HG03354 (cell line): Measurements from ENCODE around the gene ARHGEF40.

Source experiments
- ATAC-seq: cut with Tn5 transposase; IDR thresholded peaks from one replicate; pipeline ENCODE4 v1.9.1; 2021; ENCODE audit warnings: mild to moderate bottlenecking; ENCODE audit not compliant: unreplicated experiment, poor library complexity, severe bottlenecking

ARHGEF40 gene

DNA sequence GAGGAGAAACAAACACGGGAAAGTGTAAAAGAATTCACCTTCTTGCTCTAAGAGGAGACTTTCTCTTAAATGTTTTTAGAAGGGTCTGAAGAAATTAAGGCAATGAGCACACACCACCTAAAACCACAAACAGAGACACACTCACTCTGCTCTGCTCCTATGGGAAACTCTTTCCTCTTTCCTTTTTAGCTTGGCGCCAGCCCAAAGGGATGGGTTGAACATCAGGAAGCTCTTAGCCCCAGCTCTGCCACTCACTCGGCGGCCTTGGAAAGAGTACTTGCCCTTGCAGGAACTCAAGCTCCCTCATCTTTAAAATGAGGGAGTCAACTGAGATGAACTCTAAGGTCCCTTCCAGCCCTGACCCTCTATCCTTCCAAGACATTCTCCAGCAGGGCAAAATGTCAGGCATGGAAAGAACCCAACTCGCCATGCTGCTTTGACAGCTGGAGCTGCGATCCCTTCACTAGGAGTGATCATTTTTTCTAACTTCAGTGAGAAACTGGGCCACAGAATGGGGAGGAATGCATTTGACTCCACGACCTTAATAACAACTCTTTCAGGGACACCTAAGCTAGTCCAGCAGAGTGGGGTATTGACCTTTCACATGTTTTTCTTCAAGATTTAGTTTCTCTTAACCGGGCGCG, 13.5 kb upstream of the ARHGEF40 start:
- ATAC-seq: no peak

DNA sequence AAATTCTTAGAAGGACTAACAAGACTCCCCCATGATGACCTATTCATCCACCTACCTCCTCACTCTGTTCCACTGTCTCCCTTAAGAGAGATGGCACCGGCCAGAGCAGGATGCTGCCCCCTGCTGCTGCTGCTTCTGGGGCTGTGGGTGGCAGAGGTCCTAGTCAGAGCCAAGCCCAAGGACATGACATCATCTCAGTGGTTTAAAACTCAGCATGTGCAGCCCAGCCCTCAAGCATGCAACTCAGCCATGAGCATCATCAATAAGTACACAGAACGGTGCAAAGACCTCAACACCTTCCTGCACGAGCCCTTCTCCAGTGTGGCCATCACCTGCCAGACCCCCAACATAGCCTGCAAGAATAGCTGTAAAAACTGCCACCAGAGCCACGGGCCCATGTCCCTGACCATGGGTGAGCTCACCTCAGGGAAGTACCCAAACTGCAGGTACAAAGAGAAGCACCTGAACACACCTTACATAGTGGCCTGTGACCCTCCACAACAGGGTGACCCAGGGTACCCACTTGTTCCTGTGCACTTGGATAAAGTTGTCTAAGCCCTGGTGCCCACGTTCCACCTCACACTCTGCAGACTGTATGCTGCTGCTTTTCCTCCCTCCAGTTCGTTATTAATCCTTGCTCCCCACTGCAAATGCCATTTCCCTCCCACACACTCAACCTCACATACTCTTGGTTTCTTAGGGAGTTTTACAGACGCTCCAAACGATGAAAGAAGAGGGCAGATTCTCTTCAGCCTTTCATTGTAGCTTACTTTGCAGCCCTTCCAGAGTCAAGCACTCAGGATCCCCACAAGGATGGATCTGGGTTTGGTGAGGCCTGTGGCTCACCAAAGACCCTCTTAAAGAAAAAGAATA, 12.1 kb upstream of the ARHGEF40 start, which contains the start of gene RNASE8:
Gene RNASE8 (plus strand): TSS at position 20 of the 873 bp plus-strand sequence. CDS start 71 bp downstream, at position 91.
- ATAC-seq: no peak

DNA sequence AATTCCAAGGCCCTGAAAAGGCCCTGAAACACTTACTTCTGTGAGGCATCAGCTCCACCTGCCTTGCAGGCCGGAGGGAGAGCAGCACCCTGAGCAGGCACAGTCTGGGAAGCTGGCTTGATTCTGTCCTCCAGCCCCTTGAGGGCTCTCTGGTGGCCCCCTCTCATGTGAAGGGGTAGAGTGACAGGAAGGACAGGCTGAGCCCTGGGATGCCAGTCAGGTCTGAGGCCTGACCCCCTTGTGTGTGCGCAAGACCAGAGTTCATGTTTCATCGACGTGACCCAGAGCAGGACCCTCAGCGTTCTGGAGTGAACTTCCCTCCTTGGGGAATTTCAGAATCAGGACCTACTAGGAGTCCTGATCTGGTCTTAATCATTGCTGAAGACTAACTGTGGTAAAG, 11.2 kb upstream of the ARHGEF40 start:
- ATAC-seq: no peak

DNA sequence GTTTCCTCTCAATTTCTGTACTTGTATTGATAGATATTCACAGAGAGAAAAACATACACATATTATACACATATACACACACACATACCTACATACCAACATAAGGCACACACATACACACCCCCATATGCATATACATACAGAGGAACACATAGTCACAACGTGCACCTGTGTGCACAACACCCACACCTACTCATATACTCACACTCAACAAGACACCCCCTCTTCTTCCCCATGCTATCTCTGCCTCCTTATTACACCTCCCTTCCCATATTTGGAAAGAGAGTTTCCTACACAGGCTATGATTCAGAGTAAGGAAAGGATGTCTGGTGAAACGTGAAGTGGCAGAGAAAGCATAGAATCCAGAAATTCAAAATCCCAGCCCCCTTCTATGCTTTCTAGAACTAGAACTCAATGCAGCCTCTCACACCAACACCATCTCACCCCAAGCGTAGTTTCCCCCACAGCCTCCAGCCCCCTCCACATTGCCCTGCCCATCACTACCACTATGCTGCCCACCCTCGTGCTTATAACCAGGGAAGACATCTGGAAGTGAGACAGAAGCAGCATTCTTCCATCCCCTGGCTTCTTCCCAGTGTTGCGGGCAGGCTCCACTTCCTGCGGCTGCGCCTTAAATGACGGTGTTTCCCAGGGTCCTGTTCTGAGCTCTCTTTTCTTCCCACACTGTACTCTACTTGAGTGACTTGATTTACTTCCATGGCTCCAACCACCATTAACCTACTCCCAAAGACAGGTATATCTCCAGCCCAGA, 10.1 kb upstream of the ARHGEF40 start:
- ATAC-seq: no peak

DNA sequence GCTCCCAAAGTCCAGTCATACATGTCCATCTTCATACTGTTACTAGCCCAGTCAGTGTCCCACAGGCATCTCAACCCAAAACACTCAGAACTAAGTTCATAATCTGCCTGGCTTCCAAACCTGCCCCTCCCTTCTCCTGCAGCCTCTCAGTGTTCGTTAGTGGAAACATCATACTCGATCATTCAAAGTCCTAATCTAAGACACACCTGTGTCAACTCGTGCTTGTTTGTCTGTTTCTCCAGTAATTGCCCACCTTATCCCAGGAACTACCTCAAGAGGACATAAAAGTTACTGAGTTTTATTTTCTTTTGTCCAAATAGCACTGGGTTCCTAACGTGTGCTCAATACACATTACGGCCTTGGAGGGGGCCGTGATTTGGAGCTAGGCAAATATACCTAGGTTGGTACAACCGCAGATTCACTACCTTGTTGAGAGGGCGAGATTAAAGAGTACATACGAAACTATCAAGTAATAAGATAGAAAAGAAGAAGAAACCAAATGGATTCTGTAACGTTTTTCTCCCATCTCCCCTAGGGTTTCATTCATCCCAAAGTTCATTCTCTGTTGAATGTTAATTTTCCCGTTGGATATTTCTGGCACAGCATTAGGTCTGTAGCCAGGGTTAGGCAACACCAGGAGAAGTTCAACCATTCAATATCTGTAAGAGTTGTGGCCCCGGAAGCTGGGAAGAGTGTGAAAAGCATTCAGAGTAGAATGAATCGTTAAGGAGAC, 9.3 kb upstream of the ARHGEF40 start:
- ATAC-seq: no peak

DNA sequence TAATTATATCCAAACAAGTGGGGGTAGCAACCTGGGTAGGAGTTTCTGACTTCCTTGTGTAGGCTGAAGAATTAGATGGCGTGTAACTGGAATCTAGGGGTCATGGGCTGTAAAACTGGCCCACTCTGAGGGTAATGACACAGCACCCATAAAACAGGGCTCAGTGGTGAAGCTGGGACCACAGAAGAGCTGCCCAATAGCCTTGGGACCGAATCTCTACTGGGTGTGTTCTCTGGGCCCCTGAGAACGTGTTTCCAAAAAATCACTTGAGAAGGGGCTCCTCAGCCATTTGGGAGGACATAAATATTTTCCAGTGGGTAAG, 8.8 kb upstream of the ARHGEF40 start:
- ATAC-seq: no peak

DNA sequence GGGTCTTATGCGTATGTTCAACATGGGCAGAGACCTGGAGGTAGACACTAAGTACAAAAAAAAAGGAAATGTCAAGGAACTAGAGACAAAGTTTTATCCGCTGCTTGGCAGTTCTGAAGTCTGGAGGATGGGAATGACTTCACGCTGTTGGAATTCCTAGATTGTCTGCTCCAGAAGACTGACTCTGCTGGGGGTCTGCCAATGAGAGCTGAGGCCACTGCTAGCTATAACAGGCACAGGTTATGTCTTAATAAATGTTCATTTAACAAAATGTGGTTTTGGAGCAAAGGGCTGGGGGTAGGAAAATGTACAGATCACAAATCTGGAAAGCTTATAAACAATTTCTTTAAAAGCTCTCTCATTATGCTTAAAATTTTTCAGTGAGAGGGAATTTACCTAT, 6.6 kb upstream of the ARHGEF40 start:
- ATAC-seq: no peak

DNA sequence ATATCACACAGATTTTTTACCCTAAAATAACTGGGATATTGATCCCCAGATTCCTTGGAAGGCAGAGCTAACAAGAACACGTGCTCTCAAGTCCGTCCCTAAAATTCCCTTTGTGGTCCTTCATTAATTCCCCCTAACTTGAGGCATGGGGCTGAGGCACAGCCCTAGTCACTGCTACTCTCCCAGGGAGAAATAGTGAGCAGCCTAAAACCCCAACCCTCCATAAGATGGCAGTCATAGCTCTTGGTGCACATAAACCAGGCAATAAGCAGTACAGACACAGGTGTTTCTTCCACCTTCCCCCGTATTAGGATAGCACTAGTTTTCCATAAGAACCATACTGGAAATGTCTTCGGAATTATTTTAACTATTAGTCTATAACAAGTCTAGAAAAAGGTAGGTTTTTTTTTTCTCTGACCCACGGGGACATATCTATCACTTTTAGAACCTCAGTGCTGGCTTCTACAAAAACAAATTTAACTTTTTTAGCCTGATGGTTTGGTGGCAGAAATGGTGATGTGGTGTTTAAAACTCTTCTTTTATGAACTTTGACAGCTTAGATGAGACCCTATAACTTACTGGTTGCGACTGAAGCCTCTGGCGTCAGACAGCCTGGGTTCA, 3.1 kb upstream of the ARHGEF40 start:
- no peak for ATAC-seq

DNA sequence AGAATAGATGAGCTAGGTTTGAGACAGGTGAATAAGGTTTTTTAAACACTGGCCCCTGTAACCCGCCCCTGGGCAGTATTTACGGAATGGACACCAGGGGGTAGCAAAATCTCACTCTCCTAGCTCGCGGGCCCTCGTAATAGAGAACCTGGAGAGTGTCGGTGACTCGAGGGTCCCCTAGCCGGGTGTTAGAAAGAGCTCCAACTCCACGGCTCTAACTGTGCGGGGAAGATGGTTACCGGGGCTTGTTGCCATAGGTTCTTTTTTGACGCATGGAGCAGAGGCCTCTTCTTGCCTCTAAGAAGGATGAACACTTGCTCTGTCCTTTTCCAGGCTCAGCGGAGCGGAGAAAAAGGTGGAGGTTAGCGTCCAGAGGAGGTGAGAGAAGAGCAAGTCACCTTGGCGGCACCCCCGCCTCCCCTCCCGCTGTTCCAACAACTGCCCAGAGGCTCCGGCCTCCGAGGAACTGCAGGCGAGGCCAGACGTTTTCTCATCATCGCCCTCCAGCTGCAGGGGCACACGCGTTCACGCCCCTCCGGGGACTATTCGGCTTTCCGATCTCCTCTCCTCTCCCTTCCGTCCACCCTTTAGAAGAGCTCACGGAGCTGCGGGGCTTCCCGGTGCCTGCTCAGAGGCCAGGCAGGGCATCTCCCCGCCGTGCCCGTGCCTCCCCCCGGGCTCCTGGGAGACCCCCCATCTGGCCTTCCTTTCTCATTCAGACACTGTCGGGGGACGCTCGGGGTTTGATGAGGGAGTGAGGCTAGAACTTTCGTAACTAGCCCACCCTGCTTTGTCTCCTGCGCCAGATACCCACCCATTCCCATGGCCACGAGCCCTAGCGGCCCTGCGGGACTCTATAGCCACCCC, 1.4 kb upstream of the ARHGEF40 start:
- no peak for ATAC-seq

DNA sequence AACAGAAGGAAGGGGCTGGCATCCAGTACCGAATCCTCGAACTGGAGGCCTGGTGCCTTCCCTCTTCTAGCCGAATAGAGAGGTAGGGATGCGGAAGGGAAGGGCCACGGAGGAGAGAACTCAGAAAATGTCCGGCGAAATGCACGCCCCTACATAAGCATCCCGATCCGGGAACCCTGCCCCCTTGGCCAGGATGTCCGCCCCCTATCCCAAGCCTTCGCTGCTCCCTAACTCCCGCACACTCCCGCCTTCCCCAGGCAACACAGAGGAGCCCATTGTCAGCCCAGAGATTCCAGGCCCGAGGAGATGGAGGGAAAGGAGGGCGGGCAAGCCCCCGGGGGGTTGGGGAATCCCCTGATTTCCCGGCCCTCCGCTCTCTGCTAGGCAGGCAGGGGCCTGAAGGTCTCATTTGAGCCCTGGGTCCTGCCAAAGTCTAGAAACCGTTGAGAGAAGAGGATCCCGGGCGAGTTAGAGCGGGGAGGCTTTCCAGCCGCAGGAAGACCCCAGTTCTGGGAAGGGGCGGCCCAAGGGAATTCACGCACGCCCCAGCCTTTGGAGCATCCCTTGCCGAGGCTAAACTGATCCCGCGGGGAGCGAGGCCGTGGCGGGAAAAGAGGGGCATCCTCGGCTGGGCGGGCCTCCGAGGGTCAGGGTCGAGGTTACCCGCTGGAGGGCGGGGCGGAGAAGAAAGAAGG, 569 bp upstream of the ARHGEF40 start:
- no peak for ATAC-seq

DNA sequence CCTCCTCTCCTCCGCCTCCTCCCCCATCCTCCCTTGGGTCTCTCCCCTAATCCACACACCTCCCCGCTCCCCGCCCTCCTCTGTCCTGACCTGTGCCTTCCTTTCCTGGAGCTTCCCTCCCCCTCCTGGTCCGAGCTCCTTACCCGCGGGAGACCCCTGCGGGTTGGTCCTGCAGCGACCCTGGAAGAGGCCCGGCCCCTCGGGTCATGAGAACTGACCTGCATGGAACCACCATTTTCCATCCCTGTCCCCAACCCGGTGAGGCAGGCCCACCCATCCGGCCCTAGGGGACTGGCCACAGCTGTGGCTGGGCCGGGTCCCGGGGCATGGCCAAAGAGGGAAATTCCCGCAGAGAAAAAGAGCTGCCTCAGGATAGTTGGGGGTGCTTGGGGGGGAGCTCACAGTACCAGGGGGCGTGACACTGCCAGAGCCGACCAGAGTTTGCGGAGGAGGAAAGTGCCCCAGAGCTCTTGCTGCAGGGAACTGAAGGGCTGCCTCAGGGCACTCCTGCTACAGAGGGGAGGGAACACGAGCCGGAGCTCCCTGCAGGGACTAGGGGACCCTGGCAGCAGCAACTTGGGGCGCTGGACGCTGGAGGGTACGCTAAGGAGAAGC, 613 bp downstream of the ARHGEF40 start:
- peak; percentile 24 for ATAC-seq

DNA sequence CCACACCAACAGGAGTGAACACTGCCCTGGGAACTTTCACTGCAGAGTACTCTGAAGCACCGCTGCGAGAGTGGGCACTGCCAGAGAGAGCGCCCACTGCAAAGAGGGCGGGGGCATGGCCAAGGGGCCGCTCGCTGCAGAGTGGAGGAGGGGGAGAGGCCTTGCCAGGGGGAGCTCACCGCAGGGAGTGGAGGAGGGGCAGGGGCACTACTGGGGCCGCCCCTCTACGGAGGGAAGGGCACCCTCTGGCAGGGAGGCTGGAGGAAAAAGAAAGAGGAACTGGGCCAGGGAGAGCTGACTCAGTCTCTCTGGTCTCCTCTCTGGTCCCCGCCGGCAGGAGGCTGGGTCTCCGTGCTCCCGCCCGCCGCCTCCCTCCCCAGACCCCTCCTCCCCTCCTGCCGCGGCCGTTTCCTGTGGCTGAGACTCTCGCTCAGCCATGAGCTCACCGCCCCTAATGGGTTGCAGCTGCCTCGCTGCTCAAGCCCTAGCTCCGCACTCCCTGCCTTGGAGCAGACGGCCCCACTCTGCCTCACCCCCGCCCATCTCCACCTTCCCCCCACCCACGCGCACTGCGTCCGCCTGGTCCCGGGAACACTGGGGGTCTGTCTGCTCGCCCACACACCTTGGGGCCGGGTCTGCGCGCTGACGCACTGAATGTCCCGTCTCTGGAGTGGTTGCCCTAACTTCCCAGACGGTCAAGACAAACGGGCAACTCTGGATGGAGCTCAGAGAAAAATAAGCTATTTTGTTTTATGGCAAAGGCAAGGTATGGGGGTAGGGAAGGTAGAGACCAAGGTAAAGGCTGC, 1.3 kb downstream of the ARHGEF40 start:
- peak; percentile 73 for ATAC-seq

DNA sequence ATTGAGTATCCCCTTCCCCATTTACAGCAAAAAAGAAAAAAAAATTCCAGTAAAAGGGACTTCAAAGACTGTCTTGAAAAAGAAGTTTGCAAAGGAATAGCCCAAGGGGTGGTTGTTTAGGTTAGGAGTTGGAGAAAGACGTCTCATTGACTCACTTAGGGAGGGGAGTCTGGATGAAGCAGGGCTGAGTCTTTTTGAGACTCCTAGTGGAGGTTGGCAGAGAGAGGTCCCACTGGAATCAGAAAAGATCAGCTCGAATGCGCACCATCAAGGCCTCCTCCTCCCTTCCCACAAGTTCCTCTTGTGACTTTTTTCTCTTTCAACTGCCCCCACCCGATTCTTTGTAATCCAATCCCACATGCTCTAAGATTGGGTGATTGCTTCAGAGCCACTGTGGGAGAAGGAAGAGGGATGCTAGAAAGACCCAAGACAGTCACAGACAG, 1.9 kb downstream of the ARHGEF40 start:
- ATAC-seq: no peak

DNA sequence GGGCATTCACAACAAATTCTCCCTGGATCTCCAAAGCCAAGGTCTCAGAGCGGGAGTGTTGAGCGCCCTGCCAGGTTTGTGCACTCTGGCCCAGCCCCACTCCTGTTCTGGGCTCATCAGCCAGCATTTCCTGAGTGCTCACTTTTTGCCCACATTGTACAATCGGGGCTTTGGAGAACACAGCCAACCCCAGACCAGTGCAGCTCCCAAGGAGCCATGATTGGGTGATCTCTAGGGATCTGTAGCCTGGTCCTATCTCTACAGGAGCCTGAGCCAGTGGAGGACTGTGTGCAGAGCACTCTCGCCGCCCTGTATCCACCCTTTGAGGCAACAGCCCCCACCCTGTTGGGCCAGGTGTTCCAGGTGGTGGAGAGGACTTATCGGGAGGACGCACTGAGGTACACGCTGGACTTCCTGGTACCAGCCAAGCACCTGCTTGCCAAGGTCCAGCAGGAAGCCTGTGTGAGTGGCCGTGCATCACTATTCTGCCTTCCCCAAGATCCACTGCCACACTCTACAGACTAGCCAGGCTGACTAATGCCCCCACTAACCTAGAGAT, 2.8 kb downstream of the ARHGEF40 start:
- ATAC-seq: no peak

DNA sequence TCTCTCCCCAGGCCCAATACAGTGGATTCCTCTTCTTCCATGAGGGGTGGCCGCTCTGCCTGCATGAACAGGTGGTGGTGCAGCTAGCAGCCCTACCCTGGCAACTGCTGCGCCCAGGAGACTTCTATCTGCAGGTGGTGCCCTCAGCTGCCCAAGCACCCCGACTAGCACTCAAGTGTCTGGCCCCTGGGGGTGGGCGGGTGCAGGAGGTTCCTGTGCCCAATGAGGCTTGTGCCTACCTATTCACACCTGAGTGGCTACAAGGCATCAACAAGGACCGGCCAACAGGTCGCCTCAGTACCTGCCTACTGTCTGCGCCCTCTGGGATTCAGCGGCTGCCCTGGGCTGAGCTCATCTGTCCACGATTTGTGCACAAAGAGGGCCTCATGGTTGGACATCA, 3.8 kb downstream of the ARHGEF40 start:
- no peak for ATAC-seq

DNA sequence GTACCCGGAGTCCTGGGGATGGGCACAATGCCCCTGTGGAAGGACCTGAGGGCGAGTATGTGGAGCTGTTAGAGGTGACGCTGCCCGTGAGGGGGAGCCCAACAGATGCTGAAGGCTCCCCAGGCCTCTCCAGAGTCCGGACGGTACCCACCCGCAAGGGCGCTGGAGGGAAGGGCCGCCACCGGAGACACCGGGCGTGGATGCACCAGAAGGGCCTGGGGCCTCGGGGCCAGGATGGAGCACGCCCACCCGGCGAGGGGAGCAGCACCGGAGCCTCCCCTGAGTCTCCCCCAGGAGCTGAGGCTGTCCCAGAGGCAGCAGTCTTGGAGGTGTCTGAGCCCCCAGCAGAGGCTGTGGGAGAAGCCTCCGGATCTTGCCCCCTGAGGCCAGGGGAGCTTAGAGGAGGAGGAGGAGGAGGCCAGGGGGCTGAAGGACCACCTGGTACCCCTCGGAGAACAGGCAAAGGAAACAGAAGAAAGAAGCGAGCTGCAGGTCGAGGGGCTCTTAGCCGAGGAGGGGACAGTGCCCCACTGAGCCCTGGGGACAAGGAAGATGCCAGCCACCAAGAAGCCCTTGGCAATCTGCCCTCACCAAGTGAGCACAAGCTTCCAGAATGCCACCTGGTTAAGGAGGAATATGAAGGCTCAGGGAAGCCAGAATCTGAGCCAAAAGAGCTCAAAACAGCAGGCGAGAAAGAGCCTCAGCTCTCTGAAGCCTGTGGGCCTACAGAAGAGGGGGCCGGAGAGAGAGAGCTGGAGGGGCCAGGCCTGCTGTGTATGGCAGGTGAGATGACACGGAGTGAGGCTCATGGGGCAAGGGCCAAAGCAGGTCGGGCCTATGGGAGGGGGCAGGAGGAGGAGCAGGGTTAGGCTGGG, 4.5 kb downstream of the ARHGEF40 start:
- no peak for ATAC-seq
